Measurements from ENCODE around the gene BNC2. TPM values are rescaled to one million over a fixed set of nuclear protein-coding genes. Genes with fewer than 3 reads are reported as not detected.
"Not testable (repeated sequence)": the region's sequence is repeated elsewhere in the genome, so short reads cannot be mapped to it uniquely, and the experiment has no call there.

BNC2 gene
- total and polyA plus RNA-seq, 7 donors, result 0.23 to 205 (median 117) TPM

- no peak for TF ChIP-seq EP300 (IDR thresholded peaks at IDR 0.05)
- no peak for TF ChIP-seq CTCF (IDR thresholded peaks at IDR 0.05)
- TF ChIP-seq POLR2A (IDR thresholded peaks at IDR 0.05), result no peak
- TF ChIP-seq POLR2AphosphoS5 (IDR thresholded peaks at IDR 0.05), result no peak
- intact Hi-C loops (cut with DNase I), result no loop called here
- no peak for DNase-seq
- no peak overlapping the region for H3K4me3 ChIP-seq
- no peak overlapping the region for H3K27ac ChIP-seq
- peaks cover 0 to 13% (median 0%) of the 10 kb centered on the region in 4 donors for H3K4me1 ChIP-seq
- no peaks in the 10 kb centered on the region for H3K9me3 ChIP-seq
- H3K36me3 ChIP-seq, result no peaks in the 10 kb centered on the region
- no peaks in the 10 kb centered on the region for H3K27me3 ChIP-seq
- 95% methylated on average over 4 of the region's 4 CpGs for WGBS, 2 donors
Observed at GRCh38 chr9:16885931-16886330, 15.5 kb upstream of the BNC2 start.

- WGBS, 2 donors, result 35 to 51% methylated on average over 5 of the region's 5 CpGs
- DNase-seq, result peak; percentile 79
- Histone ChIP-seq H3K4me1 (peaks cover 0 to 13% (median 0%) of the 10 kb centered on the region in 4 donors), H3K36me3 (no peaks in the 10 kb centered on the region), H3K27ac (peak overlapping the region in 2 of 4 donors; percentile 42 to 43), H3K27me3 (no peaks in the 10 kb centered on the region), H3K4me3 (no peak overlapping the region), H3K9me3 (no peaks in the 10 kb centered on the region)
- intact Hi-C loops (cut with DNase I), result no loop called here
- TF ChIP-seq POLR2AphosphoS5 (IDR thresholded peaks at IDR 0.05) (peak; percentile 8 to 46 (median 42)), EP300 (IDR thresholded peaks at IDR 0.05) (peak in 2 of 4 donors; percentile 3 to 21), CTCF (IDR thresholded peaks at IDR 0.05) (no peak)
Observed at GRCh38 chr9:16884952-16885513, 14.6 kb upstream of the BNC2 start.

GRCh38 chr9:16884373-16884772 lies 13.9 kb upstream of the BNC2 start:
- H3K27ac ChIP-seq, result peak overlapping the region in 2 of 4 donors; percentile 42 to 43
- no peaks in the 10 kb centered on the region for H3K36me3 ChIP-seq
- DNase-seq, result no peak
- intact Hi-C loops (cut with DNase I), result no loop called here
- no peak overlapping the region for H3K4me3 ChIP-seq
- no peaks in the 10 kb centered on the region for H3K9me3 ChIP-seq
- TF ChIP-seq EP300 (IDR thresholded peaks at IDR 0.05) (no peak), POLR2AphosphoS5 (IDR thresholded peaks at IDR 0.05) (peak in 1 of 4 donors; percentile 8)
- peaks cover 0 to 13% (median 0%) of the 10 kb centered on the region in 4 donors for H3K4me1 ChIP-seq
- 41 to 90% methylated on average over 3 of the region's 3 CpGs for WGBS, 2 donors
- no peaks in the 10 kb centered on the region for H3K27me3 ChIP-seq

- TF ChIP-seq EP300 (IDR thresholded peaks at IDR 0.05) (no peak), POLR2AphosphoS5 (IDR thresholded peaks at IDR 0.05) (no peak), POLR2A (IDR thresholded peaks at IDR 0.05) (no peak), CTCF (IDR thresholded peaks at IDR 0.05) (no peak)
- DNase-seq, result no peak
- WGBS, 2 donors, result 88 to 91% methylated on average over 6 of the region's 6 CpGs
- peaks cover 0 to 13% (median 0%) of the 10 kb centered on the region in 4 donors for H3K4me1 ChIP-seq
- no peaks in the 10 kb centered on the region for H3K36me3 ChIP-seq
- no peaks in the 10 kb centered on the region for H3K27me3 ChIP-seq
- no peak overlapping the region for H3K4me3 ChIP-seq
- H3K9me3 ChIP-seq, result no peaks in the 10 kb centered on the region
- intact Hi-C loops (cut with DNase I), result no loop called here
- no peak overlapping the region for H3K27ac ChIP-seq
Observed at GRCh38 chr9:16883586-16883985, 13.1 kb upstream of the BNC2 start.

GRCh38 chr9:16882440-16882839 lies 12.0 kb upstream of the BNC2 start:
- H3K36me3 ChIP-seq; intact Hi-C loops (cut with DNase I); H3K27ac ChIP-seq; H3K4me3 ChIP-seq; DNase-seq; H3K9me3 ChIP-seq; H3K27me3 ChIP-seq: not testable (repeated sequence)
- WGBS, 2 donors, result 84 to 92% methylated on average over 6 of the region's 6 CpGs
- peaks cover 0 to 13% (median 0%) of the 10 kb centered on the region in 4 donors for H3K4me1 ChIP-seq

GRCh38 chr9:16879416-16879815 lies 8.9 kb upstream of the BNC2 start:
- 75 to 83% methylated on average over 2 of the region's 2 CpGs for WGBS, 2 donors
- Histone ChIP-seq H3K27ac (no peak overlapping the region), H3K36me3 (no peaks in the 10 kb centered on the region), H3K27me3 (peaks cover 0 to 3% (median 0%) of the 10 kb centered on the region in 3 donors), H3K4me3 (no peak overlapping the region), H3K4me1 (peaks cover 0 to 3% (median 0%) of the 10 kb centered on the region in 4 donors), H3K9me3 (no peaks in the 10 kb centered on the region)
- no peak for DNase-seq
- intact Hi-C loops (cut with DNase I), result no loop called here
- TF ChIP-seq POLR2AphosphoS5 (IDR thresholded peaks at IDR 0.05) (no peak), POLR2A (IDR thresholded peaks at IDR 0.05) (no peak), EP300 (IDR thresholded peaks at IDR 0.05) (no peak), CTCF (IDR thresholded peaks at IDR 0.05) (no peak)
